Measurements from ENCODE around the gene ASIC2.

Gene ASIC2

DNA sequence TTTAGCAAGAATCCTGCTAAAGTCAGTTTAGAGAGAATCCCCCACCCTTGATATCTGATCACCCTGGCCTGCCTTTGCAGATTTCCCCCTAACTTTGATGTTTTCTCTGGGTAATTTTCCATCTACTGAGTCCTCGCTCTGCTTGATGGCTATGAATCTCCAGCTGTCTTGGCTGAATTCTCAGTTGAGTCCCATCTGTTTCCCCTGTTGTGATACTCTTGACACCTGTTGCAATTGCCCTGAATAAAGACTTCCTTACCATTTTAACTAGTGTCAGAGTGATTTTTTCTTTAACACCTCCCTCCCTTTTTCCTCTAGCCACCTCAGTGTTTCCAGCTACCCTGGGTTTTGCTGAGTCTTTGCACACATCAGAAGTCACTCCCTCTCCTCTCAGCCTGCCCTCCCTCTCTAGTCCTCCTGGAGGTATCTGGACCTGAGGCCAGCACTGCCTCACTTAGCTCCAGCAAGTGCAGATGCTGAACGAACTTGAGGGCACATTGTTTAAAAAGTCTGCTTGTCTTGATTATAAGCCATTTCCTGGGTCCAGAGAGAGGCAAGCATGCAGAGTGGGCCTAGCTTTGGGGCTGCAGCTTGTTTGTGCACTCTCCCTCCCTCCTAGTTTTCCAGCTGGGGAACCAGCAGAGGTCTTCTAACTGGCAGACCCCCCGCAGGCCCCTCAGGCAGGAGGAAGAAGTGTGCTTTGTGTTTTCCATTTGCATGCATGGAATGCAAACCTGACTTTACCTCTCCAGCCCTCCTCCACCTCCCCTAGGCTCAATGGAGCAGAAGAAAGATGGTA is 268.2 kb downstream of the ASIC2 start:
- no peak for DNase-seq (ENCODE audit: low spot score)
- TF ChIP-seq, protein P1, sequence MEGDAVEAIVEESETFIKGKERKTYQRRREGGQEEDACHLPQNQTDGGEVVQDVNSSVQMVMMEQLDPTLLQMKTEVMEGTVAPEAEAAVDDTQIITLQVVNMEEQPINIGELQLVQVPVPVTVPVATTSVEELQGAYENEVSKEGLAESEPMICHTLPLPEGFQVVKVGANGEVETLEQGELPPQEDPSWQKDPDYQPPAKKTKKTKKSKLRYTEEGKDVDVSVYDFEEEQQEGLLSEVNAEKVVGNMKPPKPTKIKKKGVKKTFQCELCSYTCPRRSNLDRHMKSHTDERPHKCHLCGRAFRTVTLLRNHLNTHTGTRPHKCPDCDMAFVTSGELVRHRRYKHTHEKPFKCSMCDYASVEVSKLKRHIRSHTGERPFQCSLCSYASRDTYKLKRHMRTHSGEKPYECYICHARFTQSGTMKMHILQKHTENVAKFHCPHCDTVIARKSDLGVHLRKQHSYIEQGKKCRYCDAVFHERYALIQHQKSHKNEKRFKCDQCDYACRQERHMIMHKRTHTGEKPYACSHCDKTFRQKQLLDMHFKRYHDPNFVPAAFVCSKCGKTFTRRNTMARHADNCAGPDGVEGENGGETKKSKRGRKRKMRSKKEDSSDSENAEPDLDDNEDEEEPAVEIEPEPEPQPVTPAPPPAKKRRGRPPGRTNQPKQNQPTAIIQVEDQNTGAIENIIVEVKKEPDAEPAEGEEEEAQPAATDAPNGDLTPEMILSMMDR (IDR thresholded peaks at IDR 0.05; ENCODE audit: borderline replicate concordance, control extremely low read depth, extremely low read depth, insufficient read depth, missing control alignments) = no peak
- in situ Hi-C loops (cut with MboI; ENCODE audit: low sequenced_read_pairs, unreplicated experiment) = no loop called here

DNA sequence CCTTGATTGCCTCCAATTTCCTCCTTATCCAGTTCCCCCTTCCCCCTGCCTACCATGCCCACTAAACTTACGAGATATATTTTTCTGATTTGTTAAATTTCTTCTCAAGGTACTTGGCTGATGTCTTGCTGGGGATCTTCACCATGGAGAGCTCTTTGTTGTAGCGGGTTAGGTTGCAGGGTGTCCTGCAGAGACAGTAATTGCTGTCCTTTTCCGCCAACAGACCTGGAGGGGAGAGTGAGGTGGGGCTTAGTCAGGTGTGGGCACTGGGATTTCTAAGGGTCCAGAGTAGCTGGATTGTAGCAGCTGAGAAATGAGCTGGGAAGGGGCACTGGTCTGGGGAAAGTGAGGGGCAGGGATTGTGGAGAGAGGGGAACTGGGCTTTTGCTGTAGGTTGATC is 269.3 kb downstream of the ASIC2 start:
- in situ Hi-C loops (cut with MboI; ENCODE audit: low sequenced_read_pairs, unreplicated experiment) = no loop called here

DNA sequence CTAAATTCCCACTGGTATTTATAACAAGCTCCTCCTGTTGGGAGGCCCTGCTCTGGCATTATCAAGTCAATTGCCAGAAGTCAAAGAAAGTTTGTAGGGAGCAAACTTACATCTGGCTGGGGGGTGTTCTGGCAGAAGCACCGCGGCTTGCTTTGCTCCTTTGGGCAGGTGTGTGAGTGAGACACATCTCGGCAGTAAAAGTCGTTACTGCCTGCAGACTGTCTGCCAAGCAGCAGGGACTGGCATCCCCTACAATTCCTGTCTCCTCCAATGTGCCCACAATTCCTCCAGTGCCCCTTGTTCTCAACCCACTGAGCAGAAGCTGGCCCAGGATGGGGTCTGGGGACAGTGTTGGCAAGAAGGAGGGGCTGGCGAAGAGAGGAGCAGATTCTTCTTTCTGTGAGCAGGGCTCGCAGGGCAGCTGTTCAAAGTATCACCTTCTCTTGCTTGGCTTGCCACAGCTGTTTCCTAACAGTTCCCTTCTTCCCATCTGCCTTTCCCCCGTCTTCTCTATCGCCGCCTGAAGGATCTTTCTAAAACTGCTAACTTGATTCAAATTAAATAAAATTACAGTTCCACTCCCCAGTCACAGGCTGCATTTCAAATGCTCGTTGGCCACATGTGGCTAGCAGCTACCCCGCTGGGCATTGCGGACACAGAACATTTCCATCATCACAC is 271.2 kb downstream of the ASIC2 start:
- DNase-seq (ENCODE audit: low spot score) = no peak
- in situ Hi-C loops (cut with MboI; ENCODE audit: low sequenced_read_pairs, unreplicated experiment) = no loop called here
- TF ChIP-seq, protein P1 (IDR thresholded peaks at IDR 0.05; ENCODE audit: borderline replicate concordance, control extremely low read depth, extremely low read depth, insufficient read depth, missing control alignments) = no peak

More for the DNA sequence above, 269.3 kb downstream of the ASIC2 start:
- TF ChIP-seq, protein P1 (IDR thresholded peaks at IDR 0.05; ENCODE audit: borderline replicate concordance, control extremely low read depth, extremely low read depth, insufficient read depth, missing control alignments) = no peak
- DNase-seq (ENCODE audit: low spot score) = no peak

DNA sequence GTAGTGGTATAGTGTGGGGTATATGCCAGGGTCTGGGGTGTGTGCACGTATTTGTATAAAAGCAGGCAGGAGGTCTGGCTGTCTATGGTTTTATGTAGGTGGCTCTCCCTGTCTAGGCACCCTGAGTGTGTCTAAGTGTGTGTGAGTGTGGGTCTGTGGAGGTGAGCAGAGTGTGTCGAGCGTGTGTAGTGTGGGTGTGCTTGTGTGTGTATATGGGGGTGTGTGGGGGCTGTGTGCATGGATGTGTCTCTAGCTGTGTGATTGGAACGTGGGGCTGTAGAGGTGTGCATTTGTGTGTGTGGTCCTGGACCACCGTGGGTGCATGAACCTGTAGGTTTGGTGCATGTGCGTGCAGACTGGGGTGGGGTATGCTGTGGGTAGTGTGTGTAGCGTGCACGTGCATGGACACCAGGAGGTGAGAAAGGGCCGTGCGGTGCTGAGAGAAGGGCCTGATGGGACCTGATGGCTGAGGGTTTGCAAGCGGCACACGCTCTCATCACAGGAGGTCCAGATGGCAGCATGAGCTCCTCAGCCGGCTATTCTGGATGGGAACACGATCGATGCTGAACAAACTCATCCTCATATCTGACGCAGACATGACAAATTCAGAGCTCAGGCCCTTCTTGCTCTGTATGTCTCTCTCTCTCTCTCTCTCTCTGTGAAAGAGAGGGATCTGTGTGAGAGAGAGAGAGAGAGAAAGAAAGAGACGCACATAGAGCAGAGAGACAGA is 273.8 kb downstream of the ASIC2 start:
- in situ Hi-C loops (cut with MboI; ENCODE audit: low sequenced_read_pairs, unreplicated experiment) = no loop called here
- DNase-seq (ENCODE audit: low spot score) = no peak
- TF ChIP-seq, protein P1 (IDR thresholded peaks at IDR 0.05; ENCODE audit: borderline replicate concordance, control extremely low read depth, extremely low read depth, insufficient read depth, missing control alignments) = no peak

DNA sequence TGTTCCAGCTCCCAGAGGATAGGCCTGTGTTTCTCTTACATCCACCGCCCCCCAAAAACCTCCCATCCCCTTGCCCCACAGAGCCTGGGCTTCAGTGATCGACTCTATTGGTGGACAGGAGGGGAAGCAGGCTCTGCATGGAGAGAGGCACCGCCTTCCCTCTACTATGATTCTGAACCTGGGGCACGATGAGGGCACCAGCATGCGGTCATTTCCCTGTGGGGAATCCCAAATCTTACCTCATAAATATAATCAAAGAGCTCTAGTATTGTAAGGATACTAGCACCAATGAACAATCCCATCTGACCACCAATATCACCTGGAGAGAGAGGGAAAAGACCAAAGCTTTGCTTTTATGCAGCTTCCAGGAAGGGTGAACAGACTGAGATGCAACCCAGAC is 275.7 kb downstream of the ASIC2 start:
- in situ Hi-C loops (cut with MboI; ENCODE audit: low sequenced_read_pairs, unreplicated experiment) = no loop called here
- TF ChIP-seq, protein P1 (IDR thresholded peaks at IDR 0.05; ENCODE audit: borderline replicate concordance, control extremely low read depth, extremely low read depth, insufficient read depth, missing control alignments) = no peak
- no peak for DNase-seq (ENCODE audit: low spot score)

DNA sequence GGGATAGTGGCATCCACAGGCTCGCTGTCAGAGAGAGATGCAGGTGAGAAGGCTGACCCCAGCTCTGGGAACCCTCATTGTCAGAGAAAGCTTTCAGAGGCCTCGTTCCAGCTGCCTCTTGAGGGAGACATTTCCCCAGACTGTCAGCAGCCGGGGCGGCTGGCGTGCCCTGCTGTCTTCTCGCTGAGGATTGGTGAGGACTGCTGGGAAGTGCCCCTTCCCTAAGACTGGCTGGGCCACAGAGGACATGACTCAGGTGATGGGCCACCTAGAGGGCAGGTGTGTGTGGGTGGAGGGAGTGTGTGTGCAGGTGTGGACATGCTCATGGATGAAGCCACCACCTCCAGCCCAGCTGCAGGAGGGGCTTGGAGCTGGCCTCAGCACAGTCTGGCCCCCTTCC is 276.2 kb downstream of the ASIC2 start:
- in situ Hi-C loops (cut with MboI; ENCODE audit: low sequenced_read_pairs, unreplicated experiment) = no loop called here

More for the DNA sequence above, 276.2 kb downstream of the ASIC2 start:
- DNase-seq (ENCODE audit: low spot score) = no peak
- TF ChIP-seq, protein P1 (IDR thresholded peaks at IDR 0.05; ENCODE audit: borderline replicate concordance, control extremely low read depth, extremely low read depth, insufficient read depth, missing control alignments) = no peak
